Coronary artery (tissue), 2 donors: Measurements from ENCODE around the gene TBC1D19.

Source experiments
- DNase-seq: peaks from one replicate; pipeline ENCODE4 v3.0.0-alpha.2; 2017; ENCODE audit warnings: low spot score
- H3K27ac ChIP-seq, 2 donors: fragments of 200-600 bp; sonication (generic); one replicate each; pipeline ENCODE4 v1.5.1; 2016 to 2019
- H3K4me3 ChIP-seq: fragments of 200-600 bp; sonication (generic); 2 replicates; pipeline ENCODE4 v1.5.1; 2016; ENCODE audit warnings: mild to moderate bottlenecking, moderate library complexity
- TF ChIP-seq, protein P1 (sequence below): fragments of 200-600 bp; sonication (generic); IDR thresholded peaks from one replicate; pipeline ENCODE4 v1.5.1; 2019; ENCODE audit warnings: antibody characterized with exemption

The TBC1D19 gene

DNA sequence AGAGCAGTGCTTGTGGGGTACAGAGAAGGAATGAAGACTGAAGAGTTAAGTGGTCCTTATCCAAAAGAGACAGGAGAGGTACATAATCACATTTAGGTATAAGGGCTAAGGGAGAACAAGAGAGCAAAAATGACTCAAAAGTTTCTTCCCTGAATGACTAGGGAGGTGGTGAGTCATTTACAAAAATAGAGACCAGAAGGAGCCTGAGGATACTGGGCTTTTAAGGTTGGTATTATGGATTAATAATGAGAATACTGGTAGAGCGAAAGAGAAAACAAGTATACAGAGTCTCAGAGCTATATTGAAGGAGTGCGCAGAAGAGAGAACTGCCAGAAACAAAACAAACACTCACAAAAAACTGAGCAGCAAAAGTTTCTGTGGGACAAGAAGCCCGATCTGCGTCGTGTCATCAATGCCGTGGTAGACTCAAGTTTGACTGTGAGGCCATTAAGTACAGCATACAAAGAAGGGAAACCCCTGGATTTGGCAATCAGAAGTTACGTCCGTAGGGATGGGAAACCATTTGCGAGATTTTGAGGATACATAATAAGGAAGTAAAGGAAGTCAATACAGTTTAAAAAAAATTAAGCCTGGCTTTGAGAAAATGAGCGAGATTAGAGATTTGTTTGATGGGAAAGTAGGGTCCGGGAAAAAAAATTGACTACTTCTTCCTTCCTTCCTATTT is 147.6 kb downstream of the TBC1D19 start:
- Histone ChIP-seq H3K27ac (no peak overlapping the region), H3K4me3 (no peak overlapping the region)
- TF ChIP-seq, protein P1, sequence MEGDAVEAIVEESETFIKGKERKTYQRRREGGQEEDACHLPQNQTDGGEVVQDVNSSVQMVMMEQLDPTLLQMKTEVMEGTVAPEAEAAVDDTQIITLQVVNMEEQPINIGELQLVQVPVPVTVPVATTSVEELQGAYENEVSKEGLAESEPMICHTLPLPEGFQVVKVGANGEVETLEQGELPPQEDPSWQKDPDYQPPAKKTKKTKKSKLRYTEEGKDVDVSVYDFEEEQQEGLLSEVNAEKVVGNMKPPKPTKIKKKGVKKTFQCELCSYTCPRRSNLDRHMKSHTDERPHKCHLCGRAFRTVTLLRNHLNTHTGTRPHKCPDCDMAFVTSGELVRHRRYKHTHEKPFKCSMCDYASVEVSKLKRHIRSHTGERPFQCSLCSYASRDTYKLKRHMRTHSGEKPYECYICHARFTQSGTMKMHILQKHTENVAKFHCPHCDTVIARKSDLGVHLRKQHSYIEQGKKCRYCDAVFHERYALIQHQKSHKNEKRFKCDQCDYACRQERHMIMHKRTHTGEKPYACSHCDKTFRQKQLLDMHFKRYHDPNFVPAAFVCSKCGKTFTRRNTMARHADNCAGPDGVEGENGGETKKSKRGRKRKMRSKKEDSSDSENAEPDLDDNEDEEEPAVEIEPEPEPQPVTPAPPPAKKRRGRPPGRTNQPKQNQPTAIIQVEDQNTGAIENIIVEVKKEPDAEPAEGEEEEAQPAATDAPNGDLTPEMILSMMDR, result no peak
- DNase-seq, result no peak

DNA sequence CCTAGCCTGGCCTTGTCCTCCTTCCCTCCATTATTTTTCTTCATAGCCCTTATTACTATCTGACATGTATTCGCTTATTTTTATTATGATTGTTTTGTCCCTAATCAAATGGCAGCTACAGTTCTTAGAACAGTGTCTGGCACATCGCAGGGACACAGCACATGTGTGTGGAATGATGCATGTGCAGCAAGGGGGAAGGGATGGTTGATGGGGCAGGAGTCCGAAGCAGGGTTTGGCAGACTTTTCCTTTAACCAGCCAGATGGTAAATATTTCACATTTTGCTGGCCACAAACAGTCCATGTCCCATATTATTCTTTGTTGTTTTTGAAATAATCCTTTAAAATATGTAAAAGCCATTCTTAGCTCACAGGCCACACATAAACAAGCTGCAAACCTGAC is 148.5 kb downstream of the TBC1D19 start:
- TF ChIP-seq, protein P1, result no peak
- H3K27ac ChIP-seq, result no peak overlapping the region
- no peak overlapping the region for H3K4me3 ChIP-seq
- no peak for DNase-seq

DNA sequence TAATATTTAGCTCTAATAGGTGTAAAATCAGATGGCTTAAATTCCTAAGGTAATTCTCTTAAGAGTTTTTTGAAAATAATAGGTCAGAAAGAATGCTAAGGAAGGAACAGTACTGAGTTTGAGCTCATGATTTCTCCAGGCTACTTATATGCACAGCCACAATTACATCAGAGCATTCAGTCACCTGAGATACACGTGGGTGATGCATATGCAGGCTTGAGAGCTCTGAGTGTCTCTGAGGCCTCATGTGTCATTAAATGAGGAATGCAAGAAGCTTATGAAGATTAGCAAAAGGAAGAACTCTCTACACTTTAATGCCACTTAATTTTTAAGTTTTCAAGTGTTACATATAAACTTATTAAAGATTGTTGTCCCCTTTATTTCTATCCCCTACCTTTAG is 152.7 kb downstream of the TBC1D19 start:
- no peak overlapping the region for H3K4me3 ChIP-seq
- no peak for DNase-seq
- TF ChIP-seq, protein P1, result no peak
- no peak overlapping the region for H3K27ac ChIP-seq

DNA sequence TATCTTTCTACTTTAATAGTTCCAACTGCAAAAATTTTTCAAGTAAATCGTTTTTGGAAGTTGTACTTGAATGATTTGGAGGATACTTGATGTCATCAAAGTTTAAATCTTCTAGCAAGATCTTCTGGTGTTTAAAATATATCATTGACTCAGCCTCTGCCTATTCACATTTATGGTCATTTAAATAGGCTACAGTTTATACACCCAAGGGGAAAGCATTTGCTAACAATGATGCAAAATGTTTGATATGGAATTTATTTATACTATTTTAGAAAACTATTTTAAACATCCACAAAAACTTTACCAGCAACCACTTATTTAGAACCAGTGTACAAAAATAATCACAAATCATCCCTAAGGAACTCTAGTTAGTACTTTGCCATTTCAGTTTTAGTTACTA is 153.5 kb downstream of the TBC1D19 start:
- TF ChIP-seq, protein P1, result no peak
- no peak for DNase-seq
- Histone ChIP-seq H3K27ac (no peak overlapping the region), H3K4me3 (no peak overlapping the region)

- Histone ChIP-seq H3K4me3 (no peak overlapping the region), H3K27ac (no peak overlapping the region)
- DNase-seq, result no peak
- TF ChIP-seq, protein P1, result no peak
These were observed 157.6 kb downstream of the TBC1D19 start for GRCh38 chr4:26741491-26741871.

GRCh38 chr4:26746802-26747213 is 162.9 kb downstream of the TBC1D19 start:
- TF ChIP-seq, protein P1, result no peak
- no peak for DNase-seq
- Histone ChIP-seq H3K27ac (no peak overlapping the region), H3K4me3 (no peak overlapping the region)

DNA sequence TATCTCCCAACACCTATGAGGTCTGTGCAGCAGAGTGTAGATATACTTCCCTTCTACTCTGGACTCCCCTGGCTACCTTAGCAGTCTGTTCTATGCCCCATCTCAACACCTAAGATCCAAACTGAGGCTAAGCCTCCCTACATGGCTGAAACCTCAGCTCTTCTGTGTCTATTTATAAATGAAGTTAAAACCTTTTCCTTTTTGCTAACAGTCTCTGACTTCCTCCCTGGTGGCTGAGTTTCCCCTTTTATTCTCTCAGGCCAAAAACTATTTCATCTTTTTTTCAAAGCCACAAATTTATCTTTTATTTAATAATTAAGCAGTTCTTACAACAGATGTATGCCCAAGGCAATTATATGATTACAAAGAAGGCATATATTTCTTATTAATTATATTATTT is 164.9 kb downstream of the TBC1D19 start:
- DNase-seq, result no peak
- H3K4me3 ChIP-seq, result no peak overlapping the region
- TF ChIP-seq, protein P1, result no peak
- no peak overlapping the region for H3K27ac ChIP-seq
